Measurements from ENCODE around the gene IL17RE.
"Not testable (repeated sequence)": the region's sequence is repeated elsewhere in the genome, so short reads cannot be mapped to it uniquely, and the experiment has no call there.

- not testable (repeated sequence) for TF ChIP-seq CTCF (conservative IDR thresholded peaks at IDR 0.05; ENCODE audit: low read depth, low read length); EZH2 (IDR thresholded peaks at IDR 0.05; ENCODE audit: borderline replicate concordance, low read depth, low read length, poor library complexity, severe bottlenecking)
Measured at GRCh38 chr3:9895715-9896114, 6.9 kb upstream of the IL17RE start.
